H1 (cell line): ENCODE results near the gene QRICH1. TPM values are rescaled to one million over a fixed set of nuclear protein-coding genes. Genes with fewer than 3 reads are reported as not detected.

Source experiments
- CTCF ChIA-PET: fragments of 300-600 bp; sonication (Branson Sonifier 250); formaldehyde crosslinking; loops from one replicate; lab custom pipeline; 2021; ENCODE audit not compliant: partially characterized antibody; lab: Charles Lee
- POLR2A ChIA-PET: fragments of 300-600 bp; sonication (Branson Sonifier 250); formaldehyde crosslinking; loops from one replicate; lab custom pipeline; 2021; ENCODE audit warnings: inconsistent platforms; ENCODE audit not compliant: partially characterized antibody; lab: Charles Lee
- DNase-seq, 2 experiments: peaks; one replicate each; pipeline versions ENCODE4 v3.0.0 to v3.0.0-alpha.2; 2010 to 2022; ENCODE audit warnings: low spot score in 2 of 2, low read depth in 1 of 2, mixed read lengths in 1 of 2
- FAIRE-seq: peaks from 2 replicates; lab custom pipeline; 2011; peaks lifted over from hg19 to GRCh38; lab: Jason Lieb, UNC
- H2AFZ ChIP-seq: 2 replicates; pipeline ENCODE4 v1.8.1; 2012; ENCODE audit warnings: low read length, inconsistent platforms
- H2AK5ac ChIP-seq: 2 replicates; pipeline ENCODE4 v1.6.1; 2013; ENCODE audit warnings: low read depth, low read length
- H2BK120ac ChIP-seq: replicated peaks from 2 replicates; pipeline ENCODE3; 2013; ENCODE audit warnings: low read depth, low read length, inconsistent platforms
- H2BK12ac ChIP-seq: 2 replicates; pipeline ENCODE4 v1.6.1; 2013; ENCODE audit warnings: low read depth, low read length
- H2BK15ac ChIP-seq: 2 replicates; pipeline ENCODE4 v1.6.1; 2013; ENCODE audit warnings: low read length
- H2BK20ac ChIP-seq: 2 replicates; pipeline ENCODE4 v1.6.1; 2013; ENCODE audit warnings: low read length
- H2BK5ac ChIP-seq: 2 replicates; pipeline ENCODE4 v1.6.1; 2013; ENCODE audit warnings: low read depth, low read length
- H3K14ac ChIP-seq: 2 replicates; pipeline ENCODE4 v1.6.1; 2013; ENCODE audit warnings: inconsistent platforms; ENCODE audit not compliant: insufficient read length
- H3K18ac ChIP-seq: 2 replicates; pipeline ENCODE4 v1.6.1; 2013; ENCODE audit warnings: low read length; ENCODE audit errors: extremely low read depth
- H3K23ac ChIP-seq: 2 replicates; pipeline ENCODE4 v1.6.1; 2013; ENCODE audit warnings: inconsistent platforms; ENCODE audit not compliant: insufficient read length
- H3K23me2 ChIP-seq: 2 replicates; pipeline ENCODE4 v1.6.1; 2013; ENCODE audit warnings: low read depth, low read length
- H3K27ac ChIP-seq: 2 replicates; pipeline ENCODE4 v1.6.1; 2011; ENCODE audit warnings: low read depth, low read length, inconsistent platforms
- H3K27me3 ChIP-seq, 4 experiments: replicated peaks in 1 of 4; 1 replicate in 1 of 4; 2 replicates in 3 of 4; pipeline versions ENCODE4 v1.6.1 to v1.8.1; 2011 to 2013; ENCODE audit warnings: low read length in 3 of 4, mild to moderate bottlenecking in 3 of 4, inconsistent platforms in 2 of 4, mixed read lengths in 2 of 4, moderate library complexity in 1 of 4; ENCODE audit not compliant: control insufficient read depth in 3 of 4, insufficient read depth in 3 of 4; ENCODE audit errors: extremely low read depth in 1 of 4
- H3K36me3 ChIP-seq, 4 experiments: 2 replicates each; pipeline versions ENCODE4 v1.6.1 to v1.8.1; 2011 to 2013; ENCODE audit warnings: mild to moderate bottlenecking in 4 of 4, low read length in 3 of 4, moderate library complexity in 2 of 4, control low read depth in 1 of 4, inconsistent platforms in 1 of 4; ENCODE audit not compliant: insufficient read depth in 4 of 4, control insufficient read depth in 2 of 4
- H3K4ac ChIP-seq: replicated peaks from 2 replicates; pipeline ENCODE3; 2013; ENCODE audit warnings: low read length, low read depth, mixed read lengths, inconsistent platforms; ENCODE audit not compliant: insufficient read length
- H3K4me1 ChIP-seq, 4 experiments: replicated peaks in 1 of 4; 1 replicate in 1 of 4; 2 replicates in 3 of 4; pipeline versions ENCODE4 v1.6.1 to v1.8.1; 2011 to 2013; ENCODE audit warnings: low read length in 3 of 4, inconsistent platforms in 2 of 4, mixed read lengths in 1 of 4; ENCODE audit not compliant: insufficient read depth in 4 of 4, control insufficient read depth in 3 of 4
- H3K4me2 ChIP-seq, 2 experiments: 2 replicates each; pipeline versions ENCODE4 v1.6.1 to v1.8.1; 2011 to 2013; ENCODE audit warnings: low read depth in 2 of 2, low read length in 2 of 2, control low read depth in 1 of 2, inconsistent platforms in 1 of 2, mild to moderate bottlenecking in 1 of 2; ENCODE audit not compliant: insufficient read depth in 1 of 2
- H3K4me3 ChIP-seq, 4 experiments: fragments of 200-600, 300-600 bp in 1 of 4; sonication (generic), shearing (Covaris generic), sonication (Bioruptor Twin) in 1 of 4; 2 replicates each; pipeline versions ENCODE4 v1.5.1 to v1.8.1; 2011 to 2016; ENCODE audit warnings: low read length in 4 of 4, low read depth in 3 of 4, control low read depth in 2 of 4, inconsistent platforms in 2 of 4, mild to moderate bottlenecking in 2 of 4, mixed read lengths in 1 of 4, moderate library complexity in 1 of 4; ENCODE audit not compliant: insufficient read depth in 2 of 4; ENCODE audit errors: extremely low read depth in 1 of 4
- H3K56ac ChIP-seq: replicated peaks from 2 replicates; pipeline ENCODE3; 2013; ENCODE audit warnings: low read depth, mild to moderate bottlenecking, mixed read lengths, low read length, inconsistent platforms; ENCODE audit not compliant: insufficient read length
- H3K79me1 ChIP-seq: 2 replicates; pipeline ENCODE4 v1.6.1; 2013; ENCODE audit warnings: low read depth, low read length, control low read depth
- H3K79me2 ChIP-seq, 2 experiments: 2 replicates each; pipeline versions ENCODE4 v1.6.1 to v1.8.1; 2012 to 2013; ENCODE audit warnings: low read length in 2 of 2, mild to moderate bottlenecking in 2 of 2, inconsistent platforms in 1 of 2; ENCODE audit not compliant: insufficient read depth in 2 of 2, control insufficient read depth in 1 of 2
- H3K9ac ChIP-seq, 4 experiments: replicated peaks in 1 of 4; 1 replicate in 1 of 4; 2 replicates in 3 of 4; pipeline versions ENCODE4 v1.6.1 to v1.8.1; 2011 to 2013; ENCODE audit warnings: low read depth in 3 of 4, low read length in 3 of 4, control low read depth in 2 of 4, mild to moderate bottlenecking in 2 of 4, moderate library complexity in 2 of 4, inconsistent platforms in 1 of 4; ENCODE audit errors: extremely low read depth in 1 of 4
- H3K9me3 ChIP-seq, 2 experiments: 2 replicates each; pipeline versions ENCODE4 v1.6.1 to v1.8.1; 2012 to 2013; ENCODE audit warnings: mild to moderate bottlenecking in 2 of 2, moderate library complexity in 2 of 2, control low read depth in 1 of 2, inconsistent platforms in 1 of 2, low read depth in 1 of 2, low read length in 1 of 2, mixed read lengths in 1 of 2; ENCODE audit not compliant: insufficient read depth in 2 of 2
- H4K20me1 ChIP-seq, 2 experiments: replicated peaks in 1 of 2; 2 replicates each; pipeline versions ENCODE3 to v1.8.1; 2011 to 2013; ENCODE audit warnings: inconsistent platforms in 2 of 2, low read length in 2 of 2, mild to moderate bottlenecking in 1 of 2; ENCODE audit not compliant: insufficient read depth in 2 of 2, control insufficient read depth in 1 of 2
- H4K5ac ChIP-seq: 2 replicates; pipeline ENCODE4 v1.6.1; 2013; ENCODE audit warnings: low read length, low read depth, mixed read lengths, inconsistent platforms; ENCODE audit not compliant: insufficient read length
- H4K8ac ChIP-seq: 2 replicates; pipeline ENCODE4 v1.8.0; 2013; ENCODE audit warnings: mild to moderate bottlenecking, moderate library complexity, low read length, inconsistent platforms; ENCODE audit not compliant: insufficient read depth; ENCODE audit errors: extremely low read depth
- H4K91ac ChIP-seq: replicated peaks from 2 replicates; pipeline ENCODE3; 2013; ENCODE audit warnings: low read length, mixed read lengths, inconsistent platforms; ENCODE audit not compliant: insufficient read length
- POLR2A ChIP-seq, 2 experiments: IDR thresholded peaks; 1 replicate in 1 of 2; 2 replicates in 1 of 2; pipeline ENCODE4 v1.6.1; 2011; ENCODE audit warnings: low read depth in 2 of 2, low read length in 2 of 2, mild to moderate bottlenecking in 2 of 2; ENCODE audit errors: control extremely low read depth in 1 of 2
- TCF12 ChIP-seq: IDR thresholded peaks from 2 replicates; pipeline ENCODE4 v1.6.1; 2011; ENCODE audit warnings: low read depth, mild to moderate bottlenecking, low read length
- WGBS, 2 experiments: shearing (Covaris generic) in 1 of 2; methylation state at CpG; one replicate each; pipeline versions ENCODE4 v1.1.6 to v1.1.7; 2013 to 2015; ENCODE audit warnings: low lambda C conversion rate in 2 of 2, mixed read lengths in 2 of 2, inconsistent platforms in 1 of 2, low coverage in 1 of 2, missing lambda C conversion rate in 1 of 2; ENCODE audit not compliant: insufficient replicate concordance in 2 of 2, insufficient coverage in 1 of 2, insufficient read length in 1 of 2; ENCODE audit errors: extremely low coverage in 1 of 2, missing lambda C conversion rate in 1 of 2; 5-methylcytosine and 5-hydroxymethylcytosine counted together
- polyA plus RNA-seq, 7 experiments: library from polyadenylated mRNA; depleted of rRNA in 3 of 7; stranded (reverse) in 5 of 7; unstranded in 2 of 7; fragments of >200 nt in 5 of 7; fragments of 200-250 nt in 2 of 7; gene quantifications; 1 replicate in 5 of 7; 2 replicates in 1 of 7; 4 replicates in 1 of 7; pipeline versions ENCODE4 v1.2.1 to v1.2.3, GENCODE V29; 2011 to 2013; ENCODE audit warnings: missing spikeins in 2 of 7, mixed read lengths in 2 of 7
- total RNA-seq: library from RNA; stranded (reverse); fragmentation: NEBNext Ultra II Directional; extraction: Animal tissue kit (Norgen Biotek cat#: 25700); gene quantifications from 2 replicates; pipeline ENCODE4 v1.2.1, GENCODE V29; 2021

The QRICH1 gene
- total and polyA plus RNA-seq, 2 of the 8 experiments (the other 6 are each of a cell fraction or from before 2014, with no cell fraction given), result 128 to 142 TPM

DNA sequence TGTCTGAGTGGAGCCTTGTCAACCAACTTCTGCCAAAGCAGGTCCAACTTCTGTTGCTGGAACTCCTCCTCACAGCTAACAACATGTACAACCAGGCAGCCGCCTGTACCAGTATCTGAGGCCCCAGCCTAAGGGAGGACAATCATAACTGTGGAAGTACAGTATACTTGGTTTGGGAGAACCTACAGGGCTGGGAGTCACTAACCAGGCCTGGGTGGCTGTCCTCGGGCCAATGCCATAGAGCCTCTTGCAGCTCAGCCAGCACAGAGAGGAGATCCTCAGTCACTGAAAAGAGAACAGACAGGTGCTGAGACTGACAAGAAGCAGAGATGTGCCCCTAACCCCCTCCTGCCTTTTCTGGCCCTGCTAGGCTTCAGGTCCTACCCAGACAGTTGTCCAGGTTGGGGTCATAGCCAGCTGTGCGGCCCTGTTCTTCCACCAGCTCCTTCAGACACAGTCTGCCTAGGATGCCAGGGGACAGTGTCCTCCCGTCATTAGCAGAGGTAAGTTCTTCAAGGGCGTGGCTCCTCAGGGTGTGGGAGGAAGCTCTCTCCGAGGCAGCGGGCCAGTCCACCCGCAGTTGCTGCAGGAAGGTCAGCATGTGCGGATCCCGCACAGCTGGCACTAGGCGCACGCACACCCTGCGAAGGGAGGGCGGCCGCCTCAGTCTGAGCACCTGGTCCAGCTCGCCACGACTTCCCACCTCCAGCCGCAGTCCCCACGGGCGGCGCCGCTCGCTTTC, 76.5 kb downstream of the QRICH1 start:
- Histone ChIP-seq H3K9ac (peak overlapping the region; percentile 36 to 54 (median 49)), H2BK20ac (no peak overlapping the region), H3K14ac (no peak overlapping the region), H3K9me3 (no peaks in the 10 kb centered on the region), H2BK5ac (peak overlapping the region; percentile 90), H3K4me3 (peak overlapping the region; percentile 44 to 77 (median 69)), H4K20me1 (peaks cover 28 to 30% of the 10 kb centered on the region in 2 experiments), H3K79me2 (peaks cover 0 to 23% of the 10 kb centered on the region in 2 experiments; a peak in 2 of 4 replicates), H2BK12ac (no peak overlapping the region), H3K4me1 (peaks cover 0 to 15% (median 8%) of the 10 kb centered on the region in 4 experiments; a peak in 6 of 7 replicates), H2AK5ac (no peak overlapping the region), H4K5ac (no peak overlapping the region), H3K79me1 (peaks cover 10% of the 10 kb centered on the region), H3K36me3 (peaks cover 11 to 39% (median 22%) of the 10 kb centered on the region in 4 experiments), H2BK120ac (no peak overlapping the region), H3K4me2 (peak overlapping the region; percentile 88 to 90), H3K18ac (peak overlapping the region; percentile 71), H4K91ac (no peak overlapping the region), H3K23ac (no peak overlapping the region), H3K23me2 (peaks cover 27% of the 10 kb centered on the region), H3K27me3 (no peaks in the 10 kb centered on the region), H4K8ac (peak overlapping the region; percentile 93), H2AFZ (no peak overlapping the region), H3K4ac (peak overlapping the region; percentile 80), H3K56ac (peak overlapping the region; percentile 37), H2BK15ac (no peak overlapping the region), H3K27ac (0 out of 2 replicates have a peak overlapping the region, but pooled peaks have one; percentile 32)
- no peak for TF ChIP-seq TCF12
- 0 out of 3 replicates have a peak, but pooled peaks of 1 of the 2 experiments have one; percentile 0 for TF ChIP-seq POLR2A (IDR thresholded peaks at IDR 0.05; ENCODE audit: control extremely low read depth in 1 of 2, low read depth in 2 of 2, low read length in 2 of 2)
- ChIA-PET CTCF (interaction anchor here (1.2 to 24.3 kb wide), 4 partner anchors 13 to 153 kb away, joined by 4 to 467 read pairs (median 24); partner anchors contain the start of genes KLHDC8B, P4HTM, QRICH1 and WDR6), POLR2A (interaction anchor here (0.6 to 38.8 kb wide), 7 partner anchors 4 to 356 kb away, joined by 3 to 1518 read pairs (median 136); partner anchors contain the start of genes DALRD3, IMPDH2, NDUFAF3 and P4HTM)
- 17% methylated on average over 23 of the region's 23 CpGs; no CpG with 5 or more reads in 1 of the 2 experiments for WGBS, 2 experiments
- DNase-seq (peak in 1 of 2 experiments; percentile 61), FAIRE-seq (no peak)
